T-cell (primary cell): ENCODE measurements around the gene SNAI1. TPM values are rescaled to one million over a fixed set of nuclear protein-coding genes. Genes with fewer than 3 reads are reported as not detected.

ENCODE experiments used
- ATAC-seq, 4 experiments: fragments of 200-7000 bp in 3 of 4; fragments of 150-1000 bp in 1 of 4; cut with Tn5 transposase; replicated peaks in 1 of 4; 1 replicate in 3 of 4; 2 replicates in 1 of 4; pipeline ENCODE4 v1.10.0; 2021; ENCODE audit warnings: moderate library complexity in 3 of 4, mild to moderate bottlenecking in 2 of 4, moderate number of reproducible peaks in 1 of 4
- CTCF ChIA-PET, 2 donors: fragments of 300-600 bp; sonication (Branson Sonifier 250); formaldehyde crosslinking; loops; one replicate each; lab custom pipeline; 2022; ENCODE audit warnings: antibody characterized with exemption in 2 of 2; lab: Charles Lee
- POLR2A ChIA-PET, 2 donors: fragments of 300-600 bp; sonication (Branson Sonifier 250); formaldehyde crosslinking; loops; one replicate each; lab custom pipeline; 2022; ENCODE audit warnings: antibody characterized with exemption in 2 of 2; lab: Charles Lee
- DNase-seq, 35 experiments: peaks; one replicate each; pipeline versions ENCODE4 v3.0.0 to v3.0.0-alpha.2; 2013 to 2023
- H3K27ac ChIP-seq: one replicate; pipeline ENCODE4 v1.5.1; 2013; ENCODE audit warnings: low read length
- H3K27me3 ChIP-seq, 2 experiments: replicated peaks in 1 of 2; 1 replicate in 1 of 2; 2 replicates in 1 of 2; pipeline versions ENCODE4 v1.6.1 to v1.7.0; 2013; ENCODE audit warnings: low read length in 1 of 2, mixed read lengths in 1 of 2; ENCODE audit not compliant: control insufficient read depth in 2 of 2, insufficient read depth in 2 of 2; ENCODE audit errors: extremely low read depth in 1 of 2
- H3K36me3 ChIP-seq, 2 donors: 1 replicate in 1 of 2; 2 replicates in 1 of 2; pipeline versions ENCODE4 v1.6.1 to v1.7.0; 2013; ENCODE audit warnings: low read length in 1 of 2; ENCODE audit not compliant: control insufficient read depth in 2 of 2, insufficient read depth in 1 of 2; ENCODE audit errors: extremely low read depth in 1 of 2
- H3K4me1 ChIP-seq, 2 experiments: 1 replicate in 1 of 2; 2 replicates in 1 of 2; pipeline versions ENCODE4 v1.6.1 to v1.7.0; 2013; ENCODE audit warnings: low read length in 2 of 2, mixed read lengths in 1 of 2; ENCODE audit not compliant: insufficient read depth in 2 of 2, control insufficient read depth in 1 of 2; ENCODE audit errors: extremely low read depth in 1 of 2
- H3K4me3 ChIP-seq, 2 donors: 1 replicate in 1 of 2; 2 replicates in 1 of 2; pipeline versions ENCODE4 v1.5.1 to v1.7.0; 2013; ENCODE audit warnings: mild to moderate bottlenecking in 2 of 2, low read length in 1 of 2, moderate library complexity in 1 of 2; ENCODE audit not compliant: control insufficient read depth in 1 of 2; ENCODE audit errors: extremely low read depth in 1 of 2
- H3K9me3 ChIP-seq: 2 replicates; pipeline ENCODE4 v1.7.0; 2013
- H3K27ac Mint-ChIP-seq, 2 donors: one replicate each; pipeline ENCODE4 v1.8.0; 2020 to 2021; ENCODE audit warnings: mild to moderate bottlenecking in 2 of 2, mixed read lengths in 2 of 2
- H3K27me3 Mint-ChIP-seq, 2 donors: one replicate each; pipeline ENCODE4 v1.8.0; 2021 to 2022; ENCODE audit warnings: mixed read lengths in 2 of 2
- H3K36me3 Mint-ChIP-seq: one replicate; pipeline ENCODE4 v1.8.0; 2021; ENCODE audit warnings: mixed read lengths
- H3K4me1 Mint-ChIP-seq, 3 donors: one replicate each; pipeline ENCODE4 v1.8.0; 2020 to 2022; ENCODE audit warnings: mixed read lengths in 3 of 3, mild to moderate bottlenecking in 1 of 3
- H3K4me3 Mint-ChIP-seq, 3 donors: one replicate each; pipeline ENCODE4 v1.8.0; 2020 to 2022; ENCODE audit warnings: mild to moderate bottlenecking in 3 of 3, mixed read lengths in 3 of 3, moderate library complexity in 3 of 3
- H3K9me3 Mint-ChIP-seq, 3 donors: one replicate each; pipeline ENCODE4 v1.8.0; 2020 to 2022; ENCODE audit warnings: mixed read lengths in 3 of 3
- WGBS: methylation state at CpG from one replicate; pipeline ENCODE4 v1.1.5; 2013; ENCODE audit warnings: missing lambda C conversion rate; ENCODE audit not compliant: insufficient coverage; 5-methylcytosine and 5-hydroxymethylcytosine counted together
- total RNA-seq, 35 experiments: library from RNA in 6 of 35; stranded (reverse) in 6 of 35; fragments of 120-200 nt in 1 of 35; gene quantifications; one replicate each; pipeline versions ENCODE4 v1.2.1 to v1.2.4 and lab custom pipeline; 2013 to 2026

The SNAI1 gene
- total RNA-seq, 5 donors from 2014 or later (not counting 1 experiment from before 2014, with no cell fraction given): 0.95 to 3.1 (median 1.3) TPM

DNA sequence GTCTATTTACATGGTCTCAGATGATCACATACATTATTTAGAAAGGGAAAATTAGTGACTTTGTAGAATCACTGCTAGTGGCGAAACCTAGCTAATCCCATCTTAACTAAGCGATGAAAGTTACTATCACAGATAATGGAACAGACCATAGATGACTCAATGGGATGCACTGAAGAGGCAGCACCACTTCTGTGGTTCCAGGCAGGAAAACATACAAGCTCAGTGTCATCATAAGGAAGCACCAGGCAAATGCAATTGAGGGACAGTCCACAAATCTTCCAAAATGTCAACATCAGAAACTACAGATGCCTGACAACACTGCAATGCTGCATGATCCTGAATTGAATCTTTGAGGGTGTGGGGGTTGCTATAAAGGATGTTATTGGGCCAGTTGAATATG, 15.9 kb upstream of the SNAI1 start:
- H3K4me3 Mint-ChIP-seq: no peak overlapping the region
- no peaks in the 10 kb centered on the region for H3K4me1 Mint-ChIP-seq
- ATAC-seq (no peak), DNase-seq (no peak)
- H3K9me3 ChIP-seq: no peaks in the 10 kb centered on the region
- H3K4me1 ChIP-seq: no peaks in the 10 kb centered on the region
- H3K27me3 ChIP-seq: no peaks in the 10 kb centered on the region
- CTCF ChIA-PET: interaction anchor here (0.6 to 0.7 kb wide), 2 partner anchors 23 to 115 kb away, joined by 4 to 5 read pairs; no protein-coding TSS in a partner anchor
- POLR2A ChIA-PET: no interaction called here
- no peaks in the 10 kb centered on the region for H3K27me3 Mint-ChIP-seq
- H3K36me3 ChIP-seq: no peaks in the 10 kb centered on the region
- no CpG with 5 or more reads among the region's 2 CpGs for WGBS
- H3K27ac ChIP-seq: no peak overlapping the region
- H3K27ac Mint-ChIP-seq: no peak overlapping the region
- peaks cover 7% of the 10 kb centered on the region for H3K36me3 Mint-ChIP-seq
- H3K4me3 ChIP-seq: no peak overlapping the region
- no peaks in the 10 kb centered on the region for H3K9me3 Mint-ChIP-seq

DNA sequence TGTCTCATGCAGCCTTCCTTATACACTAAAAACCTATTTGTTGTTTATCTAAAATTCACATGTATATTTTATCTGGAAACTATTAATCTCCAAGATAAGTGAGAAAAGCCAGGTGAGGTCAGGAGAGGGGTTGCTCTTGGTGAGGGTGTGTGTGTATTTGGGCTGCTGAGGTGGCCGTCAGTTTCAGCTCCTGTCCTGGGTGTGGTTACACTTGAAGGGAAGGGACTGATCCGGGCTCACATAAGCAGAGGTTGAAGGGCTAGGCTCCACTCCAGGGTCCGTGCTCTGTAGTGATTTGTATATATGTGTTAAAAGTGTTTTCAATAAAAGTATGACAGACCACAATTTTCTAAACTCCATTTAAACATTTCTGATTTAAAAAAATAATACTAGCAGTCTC, 13.5 kb upstream of the SNAI1 start:
- peaks cover 7% of the 10 kb centered on the region for H3K36me3 Mint-ChIP-seq
- ATAC-seq (no peak), DNase-seq (no peak)
- no peaks in the 10 kb centered on the region for H3K27me3 Mint-ChIP-seq
- no peak overlapping the region for H3K27ac Mint-ChIP-seq
- no peaks in the 10 kb centered on the region for H3K4me1 ChIP-seq
- POLR2A ChIA-PET: no interaction called here
- no peaks in the 10 kb centered on the region for H3K4me1 Mint-ChIP-seq
- H3K9me3 Mint-ChIP-seq: no peaks in the 10 kb centered on the region
- H3K27me3 ChIP-seq: no peaks in the 10 kb centered on the region
- no peaks in the 10 kb centered on the region for H3K9me3 ChIP-seq
- no peak overlapping the region for H3K27ac ChIP-seq
- H3K36me3 ChIP-seq: no peaks in the 10 kb centered on the region
- no peak overlapping the region for H3K4me3 Mint-ChIP-seq
- no peak overlapping the region for H3K4me3 ChIP-seq
- WGBS: 75% methylated on average over 1 of the region's 3 CpGs
- CTCF ChIA-PET: no interaction called here

- Mint-ChIP-seq H3K36me3 (peaks cover 7% of the 10 kb centered on the region), H3K4me1 (no peaks in the 10 kb centered on the region), H3K27me3 (no peaks in the 10 kb centered on the region), H3K27ac (no peak overlapping the region), H3K9me3 (no peaks in the 10 kb centered on the region), H3K4me3 (no peak overlapping the region)
- ChIA-PET POLR2A (no interaction called here), CTCF (interaction anchor here in 1 of 2 donors (0.6 kb wide), 1 partner anchor 98 kb away, joined by 4 read pairs; no protein-coding TSS in a partner anchor)
- no peaks in the 10 kb centered on the region for H3K27me3 ChIP-seq
- H3K9me3 ChIP-seq: no peaks in the 10 kb centered on the region
- H3K36me3 ChIP-seq: no peaks in the 10 kb centered on the region
- no peak for DNase-seq
- no peak overlapping the region for H3K4me3 ChIP-seq
- no peak for ATAC-seq
- no peaks in the 10 kb centered on the region for H3K4me1 ChIP-seq
- H3K27ac ChIP-seq: no peak overlapping the region
- 50% methylated on average over 4 of the region's 5 CpGs for WGBS
Measured at GRCh38 chr20:49969946-49970345, 12.8 kb upstream of the SNAI1 start.

GRCh38 chr20:49970498-49970897, 12.3 kb upstream of the SNAI1 start:
- Histone ChIP-seq H3K27me3 (peaks cover 0 to 1% of the 10 kb centered on the region in 2 experiments), H3K4me3 (no peak overlapping the region), H3K36me3 (no peaks in the 10 kb centered on the region), H3K4me1 (no peaks in the 10 kb centered on the region), H3K9me3 (no peaks in the 10 kb centered on the region), H3K27ac (no peak overlapping the region)
- 91% methylated on average over 5 of the region's 8 CpGs for WGBS
- Mint-ChIP-seq H3K36me3 (peaks cover 4% of the 10 kb centered on the region), H3K27me3 (no peaks in the 10 kb centered on the region), H3K27ac (no peak overlapping the region), H3K4me3 (no peak overlapping the region), H3K4me1 (no peaks in the 10 kb centered on the region), H3K9me3 (no peaks in the 10 kb centered on the region)
- no peak for DNase-seq
- POLR2A ChIA-PET: no interaction called here
- no peak for ATAC-seq
- CTCF ChIA-PET: interaction anchor here in 1 of 2 donors (0.6 kb wide), 1 partner anchor 97 kb away, joined by 4 read pairs; no protein-coding TSS in a partner anchor

DNA sequence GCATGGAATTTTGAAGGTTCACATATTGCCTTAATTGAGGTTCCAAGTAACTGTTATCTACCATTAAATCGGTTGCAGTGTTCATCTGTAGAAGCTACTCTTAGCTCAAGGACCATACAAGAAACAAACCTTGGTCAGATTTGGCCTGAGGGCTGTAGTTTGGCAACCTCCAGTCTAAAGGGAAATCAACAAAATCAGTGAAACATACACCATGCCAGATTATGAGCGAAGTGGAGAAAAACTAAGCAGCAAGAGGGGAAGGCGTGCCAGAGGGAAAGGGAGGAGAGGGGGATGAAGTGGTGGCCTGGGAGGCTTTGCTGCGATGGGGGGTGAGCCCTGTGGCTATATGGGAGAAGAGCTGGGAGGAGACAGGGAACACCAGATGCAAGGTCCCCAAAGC, 8.8 kb upstream of the SNAI1 start:
- Mint-ChIP-seq H3K4me3 (no peak overlapping the region), H3K27me3 (no peaks in the 10 kb centered on the region), H3K27ac (no peak overlapping the region), H3K36me3 (no peaks in the 10 kb centered on the region), H3K9me3 (no peaks in the 10 kb centered on the region), H3K4me1 (no peaks in the 10 kb centered on the region)
- peaks cover 0 to 12% of the 10 kb centered on the region in 2 experiments for H3K27me3 ChIP-seq
- WGBS: 97% methylated on average over 3 of the region's 4 CpGs
- peaks cover 3 to 5% of the 10 kb centered on the region in 2 experiments for H3K4me1 ChIP-seq
- no peaks in the 10 kb centered on the region for H3K9me3 ChIP-seq
- CTCF ChIA-PET: interaction anchor here in 1 of 2 donors (0.5 kb wide), 1 partner anchor 88 kb away, joined by 4 read pairs; no protein-coding TSS in a partner anchor
- no peak overlapping the region for H3K4me3 ChIP-seq
- DNase-seq (no peak), ATAC-seq (no peak)
- H3K36me3 ChIP-seq: no peaks in the 10 kb centered on the region
- H3K27ac ChIP-seq: no peak overlapping the region
- POLR2A ChIA-PET: interaction anchor here in 1 of 2 donors (0.7 kb wide), 1 partner anchor 305 kb away, joined by 3 read pairs; no protein-coding TSS in a partner anchor

DNA sequence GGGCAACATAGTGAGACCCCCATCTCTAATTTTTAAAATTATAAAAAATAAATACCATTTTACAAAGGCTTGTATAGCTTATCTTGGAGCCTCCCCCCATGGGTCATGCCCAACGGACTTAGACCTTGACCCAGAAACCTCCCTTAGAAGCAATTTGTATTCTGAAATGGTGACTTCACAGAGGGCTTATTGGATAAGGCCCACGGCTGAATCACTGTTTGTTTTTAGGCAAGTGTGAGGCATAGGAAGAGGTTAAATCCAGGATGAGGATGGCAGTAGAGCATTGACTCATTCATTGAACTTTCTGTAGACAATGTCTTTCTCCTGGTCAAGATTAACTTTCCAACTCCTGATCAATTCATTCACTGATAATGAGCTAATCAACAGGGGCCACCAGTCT, 6.2 kb upstream of the SNAI1 start:
- Histone ChIP-seq H3K27ac (no peak overlapping the region), H3K4me3 (no peak overlapping the region), H3K36me3 (no peaks in the 10 kb centered on the region), H3K4me1 (peaks cover 3 to 11% of the 10 kb centered on the region in 2 experiments), H3K9me3 (no peaks in the 10 kb centered on the region), H3K27me3 (peaks cover 0 to 15% of the 10 kb centered on the region in 2 experiments)
- ChIA-PET CTCF (interaction anchor here (0.5 to 0.7 kb wide), 4 partner anchors 94 to 482 kb away, joined by 3 to 12 read pairs (median 6); no protein-coding TSS in a partner anchor), POLR2A (interaction anchor here in 1 of 2 donors (0.6 kb wide), 1 partner anchor 301 kb away, joined by 3 read pairs; no protein-coding TSS in a partner anchor)
- Mint-ChIP-seq H3K27me3 (no peaks in the 10 kb centered on the region), H3K27ac (no peak overlapping the region), H3K36me3 (no peaks in the 10 kb centered on the region), H3K9me3 (no peaks in the 10 kb centered on the region), H3K4me3 (no peak overlapping the region), H3K4me1 (peaks cover 14 to 22% (median 14%) of the 10 kb centered on the region in 3 donors)
- WGBS: no CpG with 5 or more reads among the region's 2 CpGs
- ATAC-seq: no peak
- no peak for DNase-seq
